CD4-positive, alpha-beta T cell treated with Interleukin-6 for 4 hours (primary cell): ENCODE data around the gene REN.

Experiments
- DNase-seq: peaks from one replicate; pipeline ENCODE4 v3.0.0-alpha.2; 2020; ENCODE audit warnings: mixed read lengths

The REN gene

DNA sequence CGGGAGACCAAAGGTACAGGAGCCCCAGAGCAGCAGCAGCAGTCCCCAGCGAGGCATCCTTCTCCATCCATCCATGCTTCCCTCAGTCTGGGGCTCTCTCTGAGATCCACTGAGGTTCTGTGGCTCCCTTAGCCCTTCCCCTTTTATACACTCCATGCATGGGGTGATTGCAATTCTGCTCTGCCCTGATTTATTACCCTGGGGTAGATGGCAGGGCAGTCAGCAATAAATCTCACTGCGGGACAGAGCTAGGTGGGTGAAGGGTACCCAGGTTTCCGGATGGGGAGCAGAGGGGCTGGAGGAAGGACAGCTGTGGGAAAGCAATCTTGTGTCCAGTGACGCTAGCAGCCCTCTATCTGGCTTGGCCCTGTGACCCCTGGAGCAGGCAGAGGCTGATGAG, at the start of gene REN:
TSS of gene REN (minus strand) at position 119 of the 400 bp plus-strand sequence. CDS start at position 75, 44 bp downstream.
- no peak for DNase-seq

DNA sequence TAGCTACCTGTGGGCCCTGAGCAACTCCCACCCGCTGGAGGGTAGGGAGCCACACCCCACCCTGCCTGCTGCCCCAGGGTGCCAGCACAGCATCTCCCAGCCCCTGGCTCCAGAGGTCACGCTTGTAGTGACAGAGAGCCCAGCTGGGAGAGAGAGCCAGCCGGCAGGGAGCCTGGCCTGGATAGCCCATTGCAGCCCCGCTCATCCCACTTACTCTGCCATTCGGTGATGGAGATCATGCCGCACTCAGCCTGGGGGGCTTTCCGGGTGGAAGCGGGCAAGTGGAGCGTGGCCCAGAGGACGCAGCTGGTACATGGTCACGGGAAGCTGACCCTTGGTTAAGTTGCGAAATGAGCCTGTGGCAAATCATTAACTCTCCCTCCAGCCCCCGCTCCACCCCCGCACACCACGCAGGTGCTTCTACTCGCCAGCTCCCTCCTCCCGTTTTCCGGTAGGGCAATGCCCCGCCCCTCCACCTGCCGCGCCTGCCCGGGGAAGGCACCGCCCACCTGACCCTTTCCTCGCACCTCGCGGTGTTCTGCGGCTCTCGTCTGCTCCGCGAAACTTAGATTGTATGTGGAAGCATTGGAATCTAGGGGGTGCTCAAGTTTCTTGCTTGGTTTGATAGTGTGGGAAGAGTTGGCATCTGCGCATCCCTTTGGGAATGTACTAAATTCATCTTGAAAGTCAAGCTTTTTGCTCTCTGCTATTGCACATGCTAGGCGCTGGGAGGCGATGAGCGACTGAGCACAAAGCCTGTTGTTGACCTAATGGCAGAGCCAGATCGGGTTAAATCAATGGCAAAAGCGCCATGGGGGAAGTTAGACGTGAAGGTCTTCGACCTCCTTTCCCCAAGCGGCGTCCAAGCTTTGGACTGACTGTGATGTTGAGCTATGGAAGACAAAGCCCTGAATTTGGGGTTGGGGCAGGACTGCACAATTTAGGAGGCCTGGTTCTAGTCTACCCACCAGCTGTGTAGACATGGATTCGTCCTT, 47.8 kb upstream of the REN start, which contains the start of gene GOLT1A:
TSS of gene GOLT1A (minus strand) at position 321 of the 995 bp plus-strand sequence. CDS start at position 239, 82 bp downstream.
- DNase-seq, result peak; percentile 72

DNA sequence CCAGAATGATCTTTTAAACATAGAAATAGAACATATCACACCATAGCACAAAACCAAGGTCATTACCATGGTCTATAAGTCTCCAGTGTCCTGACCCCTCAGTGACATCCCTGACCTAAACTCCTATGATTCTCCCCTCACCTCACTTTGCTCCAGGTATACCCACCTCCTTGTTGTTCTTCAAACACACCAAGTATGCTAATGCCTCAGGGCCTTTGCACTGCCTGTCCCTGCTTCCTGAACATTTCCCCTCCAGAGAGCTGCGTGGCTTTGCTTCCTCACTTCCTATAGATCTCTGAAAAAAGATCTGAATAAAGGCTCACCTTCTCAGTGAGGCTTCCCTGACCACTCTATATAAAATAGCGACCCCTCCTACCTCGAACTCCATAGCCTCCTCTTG, 46.6 kb upstream of the REN start:
- DNase-seq, result no peak

- no peak for DNase-seq
Observed at GRCh38 chr1:204211046-204211445, 44.9 kb upstream of the REN start.

DNA sequence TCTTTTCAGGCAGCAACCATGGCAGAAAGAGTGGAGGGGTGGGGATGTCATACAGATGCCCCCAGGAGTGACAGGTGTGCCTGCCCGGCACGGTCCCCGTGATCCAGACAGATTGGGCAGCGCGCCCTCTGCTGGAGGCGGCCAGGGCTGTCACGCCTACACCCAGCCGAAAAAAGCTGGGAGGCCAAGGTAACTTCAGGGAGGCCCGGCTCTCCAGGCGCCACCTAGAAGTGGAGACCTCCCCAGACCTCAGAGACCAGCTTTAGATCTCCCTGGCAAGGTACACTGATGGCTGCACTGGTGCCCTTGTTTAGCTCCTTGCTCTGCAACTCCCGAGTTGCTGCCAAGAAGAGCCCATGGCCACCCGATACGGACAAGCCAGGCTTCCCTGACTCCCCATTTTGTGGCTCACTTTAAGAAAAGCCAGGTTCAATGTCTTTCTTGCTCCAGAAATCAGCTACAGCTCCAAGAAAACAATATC, 41.0 kb upstream of the REN start:
- peak; percentile 77 for DNase-seq

GRCh38 chr1:204206121-204206520, 40.0 kb upstream of the REN start:
- no peak for DNase-seq

DNA sequence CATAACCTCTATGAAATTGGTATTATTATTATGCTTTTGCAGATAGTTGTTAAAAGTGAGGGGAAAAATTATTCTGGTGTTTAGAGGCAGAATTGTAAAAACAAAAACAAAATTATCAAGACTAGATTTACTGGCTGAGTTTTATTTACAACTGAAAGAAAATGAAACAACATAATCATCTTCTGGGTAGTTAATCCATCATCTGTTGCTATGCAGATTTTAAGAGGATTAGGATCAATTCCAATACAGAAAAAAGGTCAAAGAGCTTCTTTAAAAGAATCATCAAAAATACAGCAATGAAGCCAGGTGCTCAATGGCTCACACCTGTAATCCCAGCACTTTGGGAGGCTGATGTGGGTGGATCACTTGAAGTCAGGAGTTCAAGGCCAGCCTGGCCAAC, 39.3 kb upstream of the REN start:
- no peak for DNase-seq

- DNase-seq, result no peak
Observed at GRCh38 chr1:204204944-204205343, 38.8 kb upstream of the REN start.

- DNase-seq, result no peak
Observed at GRCh38 chr1:204203206-204203767, 37.1 kb upstream of the REN start.

- no peak for DNase-seq
Observed at GRCh38 chr1:204202481-204202880, 36.3 kb upstream of the REN start.

DNA sequence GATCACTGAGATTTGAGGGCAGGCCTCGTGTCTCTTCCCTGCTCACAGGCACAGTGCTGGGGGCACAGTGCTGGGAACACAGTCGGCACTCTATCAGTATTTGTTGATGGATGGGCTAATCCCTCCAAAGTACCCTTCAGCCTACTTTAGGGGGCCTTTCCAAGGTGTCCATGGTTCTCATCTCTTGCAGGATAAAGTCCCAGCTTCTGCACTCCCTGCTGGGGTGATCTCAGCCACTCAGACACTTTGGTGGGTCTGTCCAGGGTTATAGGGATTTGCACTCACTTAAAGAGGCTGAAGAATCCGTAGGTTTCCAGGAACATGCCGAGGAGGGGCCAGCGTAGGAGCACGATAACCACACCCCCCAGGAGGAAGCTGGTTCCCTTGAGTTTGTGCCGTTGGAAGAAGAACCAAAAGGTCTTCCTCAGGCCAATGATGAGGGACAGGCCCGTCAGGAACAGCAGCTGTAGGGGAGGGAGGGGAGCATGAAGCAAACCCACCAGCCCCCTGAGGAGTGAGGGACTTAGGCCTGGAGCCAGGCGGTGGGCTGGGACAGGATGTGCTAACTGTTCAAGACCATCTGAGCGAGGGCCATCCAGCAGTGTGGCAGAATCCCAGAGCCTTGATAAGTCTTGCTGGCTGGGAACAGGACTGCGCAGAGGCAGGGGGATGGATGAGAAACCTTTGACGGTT, 35.4 kb upstream of the REN start:
- no peak for DNase-seq

DNA sequence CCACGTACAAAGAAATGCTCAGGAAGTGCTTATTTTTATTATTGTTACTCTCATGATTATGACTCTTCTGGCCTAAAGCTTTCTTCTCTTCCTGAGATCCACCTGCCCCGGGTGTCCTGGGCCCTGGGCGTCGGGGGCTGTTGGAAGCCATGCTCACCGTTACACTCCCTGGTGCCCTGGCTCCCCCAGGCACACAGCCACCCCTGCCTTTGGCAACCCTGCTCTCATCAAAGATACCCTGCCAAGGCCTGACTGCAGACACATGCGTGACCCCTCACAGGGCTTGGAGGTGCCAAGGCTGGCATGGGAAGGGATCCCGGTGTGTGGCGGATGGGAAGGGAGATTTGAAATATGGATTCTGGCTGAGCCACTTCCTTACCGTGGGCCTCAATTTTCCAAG, 33.4 kb upstream of the REN start:
- DNase-seq, result no peak

DNA sequence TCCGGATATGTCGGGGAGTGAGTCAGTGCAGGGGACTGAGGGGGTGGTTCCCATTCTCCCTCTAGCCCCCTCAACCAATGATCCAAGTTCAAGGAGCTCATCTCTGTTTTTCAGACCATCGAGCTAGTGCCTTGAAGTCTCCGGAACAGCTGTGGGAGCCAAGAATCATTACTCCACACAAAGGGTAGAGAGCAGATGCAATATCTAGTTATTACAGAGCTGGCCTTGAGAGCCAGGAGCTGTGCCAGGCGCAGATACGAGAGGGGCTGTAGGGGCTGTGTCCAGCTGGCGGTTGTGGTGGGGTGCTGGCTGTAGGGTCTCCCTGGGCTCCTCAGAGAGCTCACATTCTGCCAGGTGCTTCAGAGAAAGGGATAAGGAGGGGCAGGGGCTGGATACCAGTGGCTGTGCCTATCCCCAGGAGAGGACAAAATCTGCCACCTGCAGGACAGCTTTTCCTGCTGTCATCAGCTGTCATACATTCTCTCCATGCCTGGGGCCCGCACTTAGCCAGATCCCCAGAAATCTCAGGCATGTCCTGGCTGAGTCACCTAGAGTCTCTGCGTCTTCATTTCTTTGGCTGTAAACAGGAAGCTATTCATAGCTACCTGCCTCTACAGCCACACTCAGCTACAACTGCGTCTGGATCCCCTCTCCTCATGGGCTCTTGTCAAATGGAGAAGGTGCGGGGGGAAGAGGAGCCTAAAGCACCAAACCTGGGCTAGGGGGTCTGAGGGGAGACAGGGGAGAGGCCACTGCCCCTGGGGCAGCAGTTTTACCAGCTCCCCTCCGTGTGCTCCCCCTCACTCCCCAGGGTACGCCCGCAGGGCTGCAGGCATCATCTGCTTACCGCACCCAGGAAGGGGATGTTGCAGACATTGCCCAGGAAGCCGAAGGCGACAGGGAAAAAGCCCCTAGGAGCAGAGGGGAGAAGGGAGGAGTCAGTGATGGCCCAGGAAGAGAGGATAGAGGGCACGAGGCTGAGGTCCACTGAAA, 32.5 kb upstream of the REN start:
- no peak for DNase-seq

DNA sequence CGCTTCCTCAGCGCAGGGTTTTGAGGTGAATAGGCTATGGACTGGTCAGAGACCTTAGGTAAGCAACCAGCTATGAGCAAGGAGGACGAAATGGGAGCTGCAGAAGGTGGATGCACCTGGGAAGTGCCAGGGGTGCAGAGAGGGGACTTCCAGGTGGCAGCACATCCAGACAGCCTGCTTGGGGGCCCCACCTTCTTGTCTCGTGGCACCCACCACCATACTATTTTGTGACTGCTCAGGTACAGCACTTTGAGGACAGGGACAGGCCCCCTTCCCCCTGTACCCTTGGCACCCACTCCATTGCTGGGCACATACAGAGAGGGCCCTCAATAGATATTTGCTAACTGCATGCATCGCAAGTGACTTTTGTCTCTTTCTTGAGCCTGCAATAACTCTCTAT, 30.9 kb upstream of the REN start:
- no peak for DNase-seq

- DNase-seq, result no peak
Observed at GRCh38 chr1:204196068-204196795, 30.1 kb upstream of the REN start, which contains the start of gene KISS1. Gene KISS1, minus strand, starts transcription at chr1:204196491. Its CDS starts 3,615 bp downstream, at chr1:204192876.

- DNase-seq, result no peak
Observed at GRCh38 chr1:204194771-204195170, 28.6 kb upstream of the REN start.

DNA sequence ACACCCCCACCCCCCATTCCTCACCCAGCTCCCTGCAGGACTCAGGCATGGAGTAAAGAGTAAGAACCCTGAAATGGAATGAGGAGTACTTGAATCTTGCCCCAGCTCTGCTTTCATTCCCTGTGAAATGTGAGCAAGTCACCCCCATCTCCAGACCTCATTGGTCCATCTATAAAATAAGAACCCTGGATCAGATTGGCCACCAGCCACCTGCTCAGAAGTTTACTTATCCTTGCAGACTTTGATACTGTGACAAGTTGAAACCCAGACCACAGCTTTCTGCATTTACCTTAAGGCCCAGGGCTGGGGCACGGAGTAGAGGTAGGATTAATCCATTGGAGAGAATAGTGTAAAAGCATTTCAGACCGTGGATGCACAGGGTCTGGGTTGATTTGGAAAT, 27.9 kb upstream of the REN start:
- no peak for DNase-seq

- no peak for DNase-seq
Observed at GRCh38 chr1:204192589-204193352, 26.6 kb upstream of the REN start.

GRCh38 chr1:204192046-204192445, 25.9 kb upstream of the REN start:
- DNase-seq, result no peak

DNA sequence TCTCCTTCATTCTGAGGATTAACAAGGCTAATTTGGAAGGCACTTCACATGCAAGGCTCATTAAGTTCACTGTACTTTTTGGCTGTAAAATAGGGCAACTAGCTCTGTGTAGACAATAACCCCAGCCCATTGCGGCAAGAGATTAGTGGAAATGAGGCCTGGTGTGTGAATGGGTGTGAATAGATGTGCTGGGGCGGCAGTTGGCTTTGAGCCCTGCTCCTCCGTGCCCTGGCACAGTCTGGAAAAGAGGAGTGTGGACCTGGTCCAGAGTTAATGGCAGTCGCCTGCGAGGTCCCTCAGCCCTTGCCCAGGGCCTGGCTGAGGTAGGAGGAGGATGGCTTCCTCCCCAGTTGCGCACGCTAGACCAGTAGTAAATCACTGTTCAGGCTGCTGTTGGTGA, 25.3 kb upstream of the REN start:
- no peak for DNase-seq
